ENCODE results near the gene ATP8B4. TPM values are rescaled to one million over a fixed set of nuclear protein-coding genes. Genes with fewer than 3 reads are reported as not detected.

ATP8B4 gene
- total and polyA plus RNA-seq, 5 donors from 2014 or later = 2.8 TPM; not detected in 4

Other genes starting within 250 kb of the ATP8B4 start
- gene SLC27A2, start 63.0 kb upstream of the ATP8B4 start, total RNA-seq = 1.2 TPM
- 1 to 10 TPM in 2 of 4 donors, under 1 TPM in 2; 0.63 to 1.4 (median 0.97) TPM for gene SLC27A2, start 63.0 kb upstream of the ATP8B4 start, polyA plus RNA-seq
- 3.5 TPM for gene HDC, start 146.5 kb upstream of the ATP8B4 start, total RNA-seq
- gene HDC, start 146.5 kb upstream of the ATP8B4 start, polyA plus RNA-seq = not detected
- gene GABPB1, start 236.0 kb upstream of the ATP8B4 start, total RNA-seq = 31.0 TPM
- 10 to 100 TPM; 29.9 to 38.3 (median 34.2) TPM for gene GABPB1, start 236.0 kb upstream of the ATP8B4 start, polyA plus RNA-seq

All from CD4-positive, CD25-positive, alpha-beta regulatory T cell (primary cell).